ENCODE data around the gene SRC.

- TF ChIP-seq EZH2 (IDR thresholded peaks at IDR 0.05; ENCODE audit: borderline replicate concordance, low read length), result no peak
- TF ChIP-seq, protein P1, sequence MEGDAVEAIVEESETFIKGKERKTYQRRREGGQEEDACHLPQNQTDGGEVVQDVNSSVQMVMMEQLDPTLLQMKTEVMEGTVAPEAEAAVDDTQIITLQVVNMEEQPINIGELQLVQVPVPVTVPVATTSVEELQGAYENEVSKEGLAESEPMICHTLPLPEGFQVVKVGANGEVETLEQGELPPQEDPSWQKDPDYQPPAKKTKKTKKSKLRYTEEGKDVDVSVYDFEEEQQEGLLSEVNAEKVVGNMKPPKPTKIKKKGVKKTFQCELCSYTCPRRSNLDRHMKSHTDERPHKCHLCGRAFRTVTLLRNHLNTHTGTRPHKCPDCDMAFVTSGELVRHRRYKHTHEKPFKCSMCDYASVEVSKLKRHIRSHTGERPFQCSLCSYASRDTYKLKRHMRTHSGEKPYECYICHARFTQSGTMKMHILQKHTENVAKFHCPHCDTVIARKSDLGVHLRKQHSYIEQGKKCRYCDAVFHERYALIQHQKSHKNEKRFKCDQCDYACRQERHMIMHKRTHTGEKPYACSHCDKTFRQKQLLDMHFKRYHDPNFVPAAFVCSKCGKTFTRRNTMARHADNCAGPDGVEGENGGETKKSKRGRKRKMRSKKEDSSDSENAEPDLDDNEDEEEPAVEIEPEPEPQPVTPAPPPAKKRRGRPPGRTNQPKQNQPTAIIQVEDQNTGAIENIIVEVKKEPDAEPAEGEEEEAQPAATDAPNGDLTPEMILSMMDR (IDR thresholded peaks at IDR 0.05; ENCODE audit: low read length), result no peak
Observed at GRCh38 chr20:37452236-37452635, 106.3 kb downstream of the SRC start.

All from OCI-LY1 (cell line).